C1 segment of cervical spinal cord (tissue), 14 donors: ENCODE results near the gene FBXW11.
"Not testable (repeated sequence)": the region's sequence is repeated elsewhere in the genome, so short reads cannot be mapped to it uniquely, and the experiment has no call there.

Experiments
- DNase-seq, 14 donors: peaks; one replicate each; lab custom pipeline; 2025; lab: John Stamatoyannopoulos, UW

The FBXW11 gene

GRCh38 chr5:171954721-171955120, 51.7 kb downstream of the FBXW11 start:
- DNase-seq: no peak

GRCh38 chr5:171953860-171954701, 52.4 kb downstream of the FBXW11 start:
- DNase-seq: no peak

GRCh38 chr5:171952021-171952420, 54.4 kb downstream of the FBXW11 start:
- DNase-seq: no peak

- DNase-seq: no peak
These were observed 55.2 kb downstream of the FBXW11 start for GRCh38 chr5:171951218-171951617.

GRCh38 chr5:171946000-171946781, 60.2 kb downstream of the FBXW11 start:
- DNase-seq: no peak

GRCh38 chr5:171945476-171945875, 61.0 kb downstream of the FBXW11 start:
- DNase-seq: no peak

GRCh38 chr5:171945066-171945465, 61.4 kb downstream of the FBXW11 start:
- DNase-seq: no peak

- not testable (repeated sequence) for DNase-seq
These were observed 64.3 kb downstream of the FBXW11 start for GRCh38 chr5:171942112-171942516.

GRCh38 chr5:171941675-171942074, 64.8 kb downstream of the FBXW11 start:
- DNase-seq: not testable (repeated sequence)

GRCh38 chr5:171941275-171941674, 65.2 kb downstream of the FBXW11 start:
- not testable (repeated sequence) for DNase-seq

GRCh38 chr5:171939951-171940350, 66.5 kb downstream of the FBXW11 start:
- no peak for DNase-seq

GRCh38 chr5:171938358-171938757, 68.1 kb downstream of the FBXW11 start:
- DNase-seq: no peak

- no peak for DNase-seq
These were observed 69.1 kb downstream of the FBXW11 start for GRCh38 chr5:171937351-171937750.

GRCh38 chr5:171934586-171934985, 71.9 kb downstream of the FBXW11 start:
- no peak for DNase-seq

- DNase-seq: no peak
These were observed 75.3 kb downstream of the FBXW11 start for GRCh38 chr5:171931163-171931562.

GRCh38 chr5:171927345-171927941, 79.0 kb downstream of the FBXW11 start:
- DNase-seq: no peak

- DNase-seq: no peak
These were observed 80.1 kb downstream of the FBXW11 start for GRCh38 chr5:171926311-171926710.

GRCh38 chr5:171924493-171925122, 81.8 kb downstream of the FBXW11 start:
- DNase-seq: no peak

- no peak for DNase-seq
These were observed 85.6 kb downstream of the FBXW11 start for GRCh38 chr5:171920765-171921391.

- not testable (repeated sequence) for DNase-seq
These were observed 90.7 kb downstream of the FBXW11 start for GRCh38 chr5:171915700-171916099.

- DNase-seq: no peak
These were observed 91.6 kb downstream of the FBXW11 start for GRCh38 chr5:171914726-171915338.
